Upper lobe of left lung (tissue), 4 donors: Measurements from ENCODE around the gene MAST4.

Experiments used
- CTCF ChIP-seq, 6 experiments: fragments of 450-650 bp in 4 of 6; fragments of 200-600 bp in 2 of 6; sonication (generic) in 2 of 6; IDR thresholded peaks; one replicate each; pipeline ENCODE4 v1.5.1; 2016 to 2019; ENCODE audit warnings: antibody characterized with exemption in 6 of 6
- EP300 ChIP-seq, 4 donors: sonication (generic); formaldehyde crosslinking; IDR thresholded peaks; one replicate each; pipeline ENCODE4 v1.5.1; 2017; ENCODE audit warnings: antibody characterized with exemption in 4 of 4, control low read depth in 2 of 4
- POLR2A ChIP-seq, 4 donors: fragments of 450-650 bp; IDR thresholded peaks; one replicate each; pipeline ENCODE4 v1.5.1; 2016 to 2017; ENCODE audit warnings: antibody characterized with exemption in 4 of 4, mild to moderate bottlenecking in 2 of 4
- POLR2AphosphoS5 ChIP-seq, 2 donors: sonication (generic); formaldehyde crosslinking; IDR thresholded peaks; one replicate each; pipeline ENCODE4 v1.5.1; 2017; ENCODE audit warnings: antibody characterized with exemption in 2 of 2

DNA sequence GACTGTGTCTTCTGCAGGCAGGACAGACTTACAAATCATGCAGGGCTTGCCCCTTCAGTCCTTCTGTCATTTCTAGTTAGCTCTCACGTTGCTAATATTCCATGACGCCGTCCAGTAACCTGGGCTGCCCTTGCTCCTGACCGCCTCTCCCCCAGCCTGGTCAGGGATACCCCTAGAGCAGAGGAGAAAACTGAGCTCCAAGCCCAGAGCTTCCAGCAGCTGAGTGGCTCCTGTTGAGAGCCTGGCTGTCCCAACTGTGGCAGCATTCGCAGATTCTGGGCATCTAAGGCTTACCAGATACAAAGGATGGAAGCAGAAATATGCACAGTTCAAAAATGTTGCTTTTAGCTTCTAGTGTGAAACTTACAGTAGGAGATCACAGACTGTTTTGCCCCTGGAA, 415.2 kb downstream of the MAST4 start:
- TF ChIP-seq POLR2A (IDR thresholded peaks at IDR 0.05) (no peak), CTCF (IDR thresholded peaks at IDR 0.05) (no peak), POLR2AphosphoS5 (IDR thresholded peaks at IDR 0.05) (no peak), EP300 (IDR thresholded peaks at IDR 0.05) (no peak)
